DMS79 treated with DMSO at 0.1 percent for 48 hours (cell line): ENCODE results near the gene ATP10B.
"Not testable (repeated sequence)": the region's sequence is repeated elsewhere in the genome, so short reads cannot be mapped to it uniquely, and the experiment has no call there.

Source experiments
- DNase-seq: peaks from one replicate; lab custom pipeline; 2025; lab: John Stamatoyannopoulos, UW

ATP10B gene

DNA sequence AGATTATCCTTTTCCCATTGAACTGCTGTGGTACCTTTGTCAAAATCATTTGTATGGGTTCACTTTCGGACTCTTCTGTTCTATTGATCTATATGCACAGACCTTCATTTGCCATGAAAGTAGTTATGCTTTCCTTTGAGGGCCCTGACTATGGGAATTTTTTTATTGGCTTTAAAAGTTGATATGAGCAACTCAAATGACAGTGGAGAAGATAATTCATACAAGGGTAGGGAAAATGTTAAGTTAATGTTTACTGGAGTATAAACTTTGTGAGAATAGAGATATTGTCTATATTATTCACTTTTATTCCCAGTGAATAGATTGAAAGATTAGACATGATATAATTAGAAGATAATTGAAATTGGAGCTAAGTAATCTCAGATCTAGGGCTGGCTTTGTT, 94.8 kb downstream of the ATP10B start:
- DNase-seq = no peak

- peak; percentile 1 for DNase-seq
Observed at GRCh38 chr5:160750938-160751657, 100.9 kb downstream of the ATP10B start.

GRCh38 chr5:160749682-160750081, 102.3 kb downstream of the ATP10B start:
- no peak for DNase-seq

GRCh38 chr5:160749026-160749425, 103.0 kb downstream of the ATP10B start:
- DNase-seq = no peak

GRCh38 chr5:160747987-160748386, 104.0 kb downstream of the ATP10B start:
- no peak for DNase-seq

GRCh38 chr5:160747559-160747958, 104.5 kb downstream of the ATP10B start:
- DNase-seq = no peak

DNA sequence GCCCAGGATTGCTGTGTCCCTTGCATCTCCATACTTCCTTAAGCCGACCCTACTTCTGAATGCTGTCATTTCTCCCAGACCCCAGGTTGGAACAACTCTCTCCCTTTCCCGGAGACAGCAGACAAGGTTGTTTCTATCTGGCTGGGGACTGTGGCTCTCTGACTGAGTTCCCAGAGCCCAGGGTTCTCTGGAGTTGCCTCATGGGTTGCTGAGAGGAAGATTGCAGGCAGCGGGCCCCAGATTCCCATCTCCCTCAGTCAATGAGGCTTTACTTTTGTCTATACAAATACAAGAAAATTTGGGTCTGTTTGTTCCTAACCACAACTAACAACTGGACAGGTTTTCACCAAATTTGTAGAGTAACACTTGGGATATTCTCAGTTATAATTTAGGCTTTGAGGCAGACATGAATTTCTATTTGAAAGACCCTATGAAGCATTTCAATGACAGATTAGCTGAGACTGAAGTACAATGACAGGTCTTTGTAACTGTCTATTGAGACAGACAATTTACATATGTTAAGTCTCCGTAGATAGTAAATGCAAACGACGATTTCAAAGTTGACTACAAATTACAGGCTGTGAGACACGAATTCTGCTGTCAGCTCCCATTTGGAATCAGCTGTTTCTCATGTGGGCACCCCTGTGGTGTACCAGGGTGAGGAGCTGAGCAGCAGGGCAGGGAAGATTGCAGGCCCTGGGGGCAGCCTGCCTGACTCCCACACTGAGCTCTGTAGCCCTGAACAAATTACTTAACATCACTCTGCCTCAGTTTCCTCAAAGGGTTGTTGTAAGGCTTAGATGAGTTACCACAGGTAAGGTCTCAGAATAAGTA, 107.5 kb downstream of the ATP10B start:
- DNase-seq = no peak

GRCh38 chr5:160743027-160743426, 109.0 kb downstream of the ATP10B start:
- DNase-seq = no peak

GRCh38 chr5:160742446-160742845, 109.6 kb downstream of the ATP10B start:
- DNase-seq = peak; percentile 23

DNA sequence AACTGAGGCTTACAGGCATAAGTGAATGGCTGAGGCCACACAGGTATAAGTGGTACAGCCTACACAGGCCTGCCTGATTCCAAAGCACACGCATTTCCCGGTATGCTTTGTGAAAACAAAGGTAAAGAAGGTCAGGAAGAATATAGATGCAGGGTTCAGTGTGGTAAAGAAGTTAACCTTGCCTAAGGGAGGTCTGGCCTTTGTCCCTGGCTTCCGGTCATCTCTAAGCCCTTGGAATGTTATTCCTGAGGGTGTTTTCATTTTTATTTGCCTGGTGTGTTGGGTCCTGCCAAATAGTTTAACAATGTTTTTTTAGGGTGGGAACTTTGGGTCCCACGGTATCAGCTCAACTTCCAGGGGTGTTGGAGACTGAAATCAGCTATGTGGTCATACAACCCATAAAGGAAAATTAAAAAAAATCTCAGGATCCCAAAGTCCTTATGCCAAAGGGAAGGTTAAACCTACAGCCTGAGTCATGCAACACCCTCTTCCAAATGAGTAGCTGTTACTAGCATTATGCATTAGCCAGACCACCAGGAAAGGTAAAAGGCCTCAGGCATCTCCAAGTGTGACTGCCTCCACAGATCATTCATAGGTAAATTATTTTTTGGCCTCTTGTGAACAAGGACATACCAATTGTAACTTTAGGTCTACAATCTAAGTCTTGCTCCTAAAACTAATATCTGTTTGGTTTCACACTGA, 124.6 kb downstream of the ATP10B start:
- DNase-seq = no peak

DNA sequence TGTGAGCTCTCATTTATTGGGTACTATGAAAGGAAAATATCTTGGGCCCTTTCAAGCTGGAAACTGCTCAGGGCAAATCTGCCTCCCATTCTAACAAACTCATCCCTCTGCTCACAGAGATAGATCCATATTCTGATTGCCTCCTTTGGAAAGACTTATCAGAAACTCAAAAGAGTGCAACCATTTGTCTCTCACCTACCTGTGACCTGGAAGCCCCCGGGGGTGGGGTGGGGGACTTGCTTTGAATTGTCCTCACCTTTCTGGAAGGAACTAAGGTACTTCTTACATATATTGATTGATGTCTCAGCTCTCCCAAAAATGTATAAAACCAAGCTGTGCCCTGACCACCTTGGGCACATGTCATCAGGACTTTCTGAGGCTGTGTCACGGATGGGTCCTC, 125.3 kb downstream of the ATP10B start:
- no peak for DNase-seq

GRCh38 chr5:160720822-160721221, 131.2 kb downstream of the ATP10B start:
- DNase-seq = no peak

- not testable (repeated sequence) for DNase-seq
Observed at GRCh38 chr5:160715508-160715907, 136.5 kb downstream of the ATP10B start.

- no peak for DNase-seq
Observed at GRCh38 chr5:160703547-160704189, 148.3 kb downstream of the ATP10B start.

DNA sequence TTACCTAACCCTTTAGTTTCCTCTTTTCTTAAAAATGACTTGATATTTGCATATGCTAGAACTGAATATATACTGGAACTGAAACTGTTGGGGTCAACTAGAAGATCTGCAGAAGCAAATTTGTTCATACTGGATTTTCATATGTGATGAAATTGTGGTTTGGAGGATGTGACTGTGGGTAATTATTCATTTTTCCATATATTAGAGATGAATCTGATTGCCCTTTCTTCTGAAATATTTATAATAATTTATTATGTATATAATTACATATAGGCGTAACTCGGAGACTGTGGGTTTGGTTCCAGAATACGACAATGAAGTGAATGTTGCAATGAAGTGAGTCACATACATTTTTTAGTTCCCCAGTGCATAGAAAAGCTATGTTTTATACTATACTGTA, 149.1 kb downstream of the ATP10B start:
- no peak for DNase-seq

DNA sequence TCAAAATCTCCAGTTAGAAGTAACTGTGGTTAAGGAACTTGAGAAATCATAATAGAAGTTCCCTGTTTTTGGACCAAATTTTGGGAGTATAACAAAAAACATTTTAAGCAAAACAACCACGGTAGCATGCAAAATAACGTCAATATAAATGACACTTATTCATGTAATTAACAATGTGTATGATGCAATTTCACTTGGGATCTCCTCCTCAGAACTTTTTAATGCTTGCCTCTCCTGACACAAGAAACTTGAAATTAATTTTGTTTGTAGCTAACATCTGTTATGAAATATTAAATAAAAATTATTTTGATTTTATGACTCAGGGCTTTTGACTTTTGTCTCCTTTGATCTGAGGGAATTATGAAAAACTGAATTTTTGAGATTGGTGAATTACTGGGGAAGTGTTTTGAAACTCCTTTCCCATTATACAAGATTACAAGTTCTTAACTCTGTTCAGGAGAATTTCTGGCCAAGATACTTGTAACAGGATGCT, 149.7 kb downstream of the ATP10B start:
- no peak for DNase-seq

DNA sequence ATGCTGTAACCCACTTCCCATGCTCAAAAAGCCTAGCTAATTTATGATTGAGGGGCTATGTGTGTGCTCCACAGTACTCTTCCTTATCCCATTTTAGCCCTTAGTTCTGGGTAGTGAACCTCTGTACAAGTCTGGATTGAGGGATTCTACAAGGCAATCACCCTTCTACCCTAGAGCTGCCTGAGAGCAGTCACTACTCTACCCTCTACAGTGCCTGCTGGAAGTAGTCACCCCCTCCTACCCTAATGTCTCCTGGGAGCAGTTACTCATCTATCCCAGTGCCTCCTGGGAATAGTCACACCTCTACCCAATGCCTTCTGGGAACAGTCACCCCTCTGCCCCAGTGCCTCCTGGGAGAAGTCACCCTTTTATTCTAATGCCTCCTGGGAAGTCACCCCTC, 150.6 kb downstream of the ATP10B start:
- DNase-seq = no peak

GRCh38 chr5:160699301-160699700, 152.7 kb downstream of the ATP10B start:
- DNase-seq = peak; percentile 0

DNA sequence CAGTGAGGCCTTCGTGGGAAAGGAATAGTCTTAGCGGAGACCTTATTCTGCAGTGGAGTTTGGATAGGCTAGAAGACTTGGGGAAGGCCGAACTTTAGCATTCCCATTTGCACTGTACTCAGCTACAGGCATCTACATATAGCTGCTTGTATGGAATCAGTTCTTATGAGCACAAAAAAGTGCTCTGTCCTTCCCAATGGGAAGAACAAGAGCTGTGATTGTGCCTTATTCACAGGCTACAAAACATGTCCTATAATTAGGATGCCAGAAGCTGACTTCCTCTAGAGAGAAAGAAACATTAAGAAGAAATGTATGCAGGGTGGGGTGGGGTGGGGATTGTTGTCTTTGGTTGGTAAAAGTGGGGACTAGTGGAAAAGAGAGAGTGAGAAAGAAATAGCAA, 154.7 kb downstream of the ATP10B start:
- DNase-seq = no peak

DNA sequence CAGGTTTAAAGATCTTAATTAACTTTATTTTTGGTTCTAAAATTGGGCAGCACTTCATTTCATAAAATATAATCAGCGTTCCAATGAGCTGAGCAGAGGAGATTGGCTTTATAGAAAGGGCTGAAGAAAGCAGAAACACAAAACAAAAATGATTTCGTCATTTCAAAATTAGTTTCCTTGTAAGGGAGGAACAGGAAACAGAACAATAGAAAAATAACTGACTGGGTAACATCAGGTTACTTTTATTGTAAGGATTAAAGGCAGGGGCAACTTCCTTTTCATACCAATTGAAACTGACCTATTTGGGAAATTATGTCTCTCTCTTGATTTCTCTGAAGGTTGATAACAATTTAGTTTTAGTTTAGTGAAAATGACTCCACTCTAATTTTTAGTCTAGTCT, 157.1 kb downstream of the ATP10B start:
- no peak for DNase-seq

DNA sequence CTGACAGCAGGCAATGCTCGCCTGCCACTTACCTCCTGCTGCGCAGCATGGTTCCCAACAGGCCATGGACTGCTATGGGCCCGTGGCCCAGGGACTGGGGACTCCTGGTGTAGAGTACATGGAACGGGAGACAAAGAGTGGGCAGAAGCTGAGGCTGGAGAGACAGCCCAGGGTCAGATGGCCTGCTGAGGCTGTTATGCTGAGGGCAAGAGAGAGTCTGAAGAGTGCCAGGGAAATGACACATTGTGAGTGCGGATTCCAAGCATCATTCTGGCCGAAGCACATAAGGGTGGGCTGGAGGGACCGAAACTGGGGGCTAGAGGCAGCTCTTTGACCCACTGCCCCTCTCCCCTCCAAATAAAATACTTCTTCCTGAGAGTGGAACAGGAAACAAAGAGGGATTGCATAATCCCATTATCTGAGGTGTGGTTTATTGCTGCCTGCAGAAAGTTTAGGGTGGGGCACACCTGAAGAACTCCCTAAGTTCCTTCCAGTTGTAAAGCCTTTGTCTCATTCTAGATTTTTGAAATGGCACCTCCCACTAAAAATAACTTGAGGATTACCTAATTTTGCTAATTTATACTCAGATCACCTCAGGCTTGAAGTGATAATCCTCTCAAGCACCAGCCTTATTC, 158.1 kb downstream of the ATP10B start:
- DNase-seq = no peak

GRCh38 chr5:160692271-160692670, 159.7 kb downstream of the ATP10B start:
- DNase-seq = no peak
